Glomerular visceral epithelial cell (primary cell): Measurements from ENCODE around the gene CLHC1.
"Not testable (repeated sequence)": the region's sequence is repeated elsewhere in the genome, so short reads cannot be mapped to it uniquely, and the experiment has no call there.

ENCODE experiments used
- DNase-seq: peaks from one replicate; pipeline ENCODE4 v3.0.0-alpha.2; 2016; ENCODE audit errors: extremely low spot score

CLHC1 gene

DNA sequence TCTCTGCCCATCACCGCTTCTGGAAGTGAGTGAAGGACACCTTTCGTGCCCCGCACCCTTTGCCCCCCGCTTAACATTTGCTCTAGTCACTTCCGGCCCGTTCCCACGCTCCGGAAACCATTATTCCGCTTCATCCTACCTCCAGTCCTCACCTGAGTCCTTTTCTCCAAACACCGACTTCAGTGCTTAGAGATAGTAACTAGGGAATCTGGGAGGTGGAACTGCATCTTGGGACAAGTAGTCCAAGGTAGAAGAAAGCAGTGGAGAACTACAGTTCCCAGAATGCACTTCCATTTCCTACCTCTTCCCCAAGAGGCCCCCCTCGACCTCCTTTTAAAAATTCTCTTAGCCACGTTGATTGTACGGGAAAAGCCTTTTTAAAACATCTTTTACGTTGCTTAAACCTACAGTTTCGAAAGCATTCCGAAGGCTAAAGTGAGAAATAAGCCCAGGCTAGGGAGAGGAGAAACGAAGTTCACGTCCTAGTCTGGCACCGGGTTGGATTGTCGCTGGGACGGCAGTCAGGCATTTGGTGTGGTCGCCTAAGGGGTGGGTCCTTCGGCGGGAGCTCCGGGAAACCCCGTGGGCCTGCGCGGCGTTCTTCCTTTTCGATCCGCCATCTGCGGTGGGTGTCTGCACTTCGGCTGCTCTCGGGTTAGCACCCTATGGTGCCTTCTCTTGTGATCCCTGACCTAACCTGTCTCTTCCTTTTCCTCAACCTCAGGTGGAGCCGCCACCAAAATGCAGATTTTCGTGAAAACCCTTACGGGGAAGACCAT is at the start of gene CLHC1, which contains the start of gene RPS27A:
Gene CLHC1, minus strand, starts transcription at position 210 of the 779 bp plus-strand sequence. CDS start 9,882 bp downstream, outside the sequence.
Gene RPS27A, plus strand, starts transcription at position 605 of the 779 bp plus-strand sequence. Its CDS starts 137 bp downstream, at position 742.
- DNase-seq = peak; percentile 84

DNA sequence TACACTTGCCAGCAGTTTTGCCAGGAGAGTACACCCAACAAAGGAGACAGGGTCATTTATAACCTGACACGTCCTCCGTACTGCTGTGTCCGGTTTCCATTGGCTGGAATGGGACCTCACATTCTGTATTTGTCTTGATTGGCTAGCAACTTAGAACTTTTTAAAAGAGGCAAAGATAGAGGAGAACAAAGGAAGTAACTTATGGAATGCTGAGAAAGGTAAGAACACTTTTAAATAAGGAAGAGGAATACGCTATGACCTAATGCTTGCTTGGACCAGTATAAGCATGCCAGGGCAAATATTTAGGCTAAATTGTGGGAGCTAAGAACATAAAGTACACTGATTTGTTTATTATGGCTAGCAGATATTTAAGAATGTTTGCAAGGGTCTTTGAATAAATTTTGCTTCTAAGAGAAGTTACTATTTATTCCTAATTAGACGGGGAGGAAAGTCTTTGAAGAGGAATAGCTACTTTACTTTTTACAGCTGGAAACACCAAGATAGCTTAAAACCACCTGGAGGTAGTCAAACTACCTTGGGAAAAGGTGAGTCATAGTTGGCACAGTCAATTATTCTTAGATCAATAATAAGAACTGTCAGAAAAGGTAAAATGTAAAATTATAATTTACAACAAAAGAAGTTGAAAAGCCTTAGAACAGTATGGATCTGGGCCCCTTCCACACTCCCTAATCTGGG is 48.9 kb upstream of the CLHC1 start:
- not testable (repeated sequence) for DNase-seq

DNA sequence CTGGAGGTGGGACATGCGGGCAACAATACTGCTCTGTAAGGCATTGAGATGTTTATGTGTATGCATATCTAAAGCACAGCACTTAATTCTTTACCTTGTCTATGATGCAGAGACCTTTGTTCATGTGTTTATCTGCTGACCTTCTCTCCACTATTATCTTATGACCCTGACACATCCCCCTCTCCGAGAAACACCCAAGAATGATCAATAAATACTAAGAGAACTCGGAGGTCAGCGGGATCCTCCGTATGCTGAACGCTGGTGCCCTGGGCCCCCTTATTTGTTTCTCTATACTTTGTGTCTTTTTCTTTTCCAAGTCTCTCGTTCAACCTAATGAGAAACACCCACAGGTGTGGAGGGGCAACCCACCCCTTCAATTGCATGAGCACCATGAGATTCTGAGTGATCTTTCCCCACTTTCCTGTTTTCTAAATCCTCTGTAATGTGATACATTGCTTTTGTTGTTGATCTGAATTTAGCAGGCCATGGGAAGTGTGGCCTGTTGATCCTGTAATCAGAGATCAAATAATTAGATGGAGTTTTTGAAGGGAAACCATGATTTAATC is 47.8 kb upstream of the CLHC1 start:
- DNase-seq = not testable (repeated sequence)

DNA sequence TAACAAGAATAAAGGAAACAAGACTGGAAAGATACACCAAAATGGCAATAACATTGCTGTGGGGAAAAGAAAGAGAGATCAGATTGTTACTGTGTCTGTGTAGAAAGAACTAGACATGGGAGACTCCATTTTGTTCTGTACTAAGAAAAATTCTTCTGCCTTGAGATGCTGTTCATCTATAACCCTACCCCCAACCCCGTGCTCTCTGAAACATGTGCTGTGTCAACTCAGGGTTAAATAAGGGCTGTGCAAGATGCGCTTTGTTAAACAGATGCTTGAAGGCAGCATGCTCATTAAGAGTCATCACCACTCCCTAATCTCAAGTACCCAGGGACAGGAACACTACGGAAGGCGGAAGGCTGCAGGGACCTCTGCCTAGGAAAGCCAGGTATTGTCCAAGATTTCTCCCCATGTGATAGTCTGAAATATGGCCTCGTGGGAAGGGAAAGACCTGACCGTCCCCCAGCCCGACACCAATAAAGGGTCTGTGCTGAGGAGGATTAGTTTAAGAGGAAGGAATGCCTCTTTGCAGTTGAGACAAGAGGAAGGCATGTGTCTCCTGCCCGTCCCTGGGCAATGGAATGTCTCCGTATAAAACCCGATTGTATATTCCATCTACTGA is 47.2 kb upstream of the CLHC1 start:
- DNase-seq = not testable (repeated sequence)

DNA sequence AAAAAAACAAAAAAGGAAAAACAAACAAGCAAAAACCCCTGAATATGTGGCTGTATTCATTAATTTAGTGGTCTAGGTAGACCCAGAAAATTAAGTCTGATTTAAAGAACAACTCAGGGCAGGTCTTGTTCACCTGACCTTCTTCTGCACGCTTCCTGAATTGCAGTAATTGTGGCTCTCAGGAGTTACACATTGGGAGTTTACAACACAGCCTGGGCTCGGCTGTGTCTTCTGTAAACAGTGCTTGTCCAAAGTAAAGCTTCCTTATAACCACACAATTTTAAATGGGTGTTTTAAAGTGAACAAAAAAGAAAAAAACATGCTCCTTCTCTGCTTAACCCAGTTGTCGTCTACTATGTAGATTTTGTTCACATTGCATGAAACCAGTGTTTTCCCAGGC is 45.2 kb upstream of the CLHC1 start:
- no peak for DNase-seq

DNA sequence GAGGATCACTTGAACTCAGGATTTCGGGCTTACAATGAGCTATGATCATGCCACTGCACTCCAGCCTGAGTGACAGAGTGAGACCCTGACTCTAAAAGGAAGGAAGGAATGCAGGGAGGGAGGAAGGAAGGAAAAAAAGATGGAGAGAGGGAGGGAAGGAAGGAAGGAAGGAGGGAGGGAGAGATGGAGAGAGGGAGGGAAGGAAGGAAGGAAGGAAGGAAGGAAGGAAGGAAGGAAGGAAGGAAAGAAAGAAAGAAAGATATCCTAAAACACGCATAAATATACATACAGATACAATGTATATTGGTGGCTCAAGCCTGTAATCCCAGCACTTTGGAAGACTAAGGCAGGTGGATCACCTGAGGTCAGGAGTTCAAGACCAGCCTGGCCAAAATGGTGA is 42.3 kb upstream of the CLHC1 start:
- not testable (repeated sequence) for DNase-seq

DNA sequence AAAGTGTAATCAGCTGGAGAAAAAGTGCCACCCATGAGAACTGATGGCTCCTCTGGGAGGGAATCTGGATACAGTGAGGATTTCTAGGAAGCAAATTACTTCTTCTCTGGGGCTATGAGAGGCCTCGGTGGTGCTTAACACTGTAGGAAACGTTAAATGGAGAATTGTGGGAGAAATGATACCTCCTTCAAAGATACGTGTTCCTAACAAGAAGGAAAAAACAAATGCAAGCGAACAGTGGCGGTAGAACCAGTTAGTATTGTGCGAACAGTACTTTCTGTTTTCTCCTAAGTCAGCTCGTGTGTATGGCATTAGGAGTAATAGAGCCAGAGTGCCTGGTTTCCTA is 37.5 kb upstream of the CLHC1 start:
- peak; percentile 2 for DNase-seq

DNA sequence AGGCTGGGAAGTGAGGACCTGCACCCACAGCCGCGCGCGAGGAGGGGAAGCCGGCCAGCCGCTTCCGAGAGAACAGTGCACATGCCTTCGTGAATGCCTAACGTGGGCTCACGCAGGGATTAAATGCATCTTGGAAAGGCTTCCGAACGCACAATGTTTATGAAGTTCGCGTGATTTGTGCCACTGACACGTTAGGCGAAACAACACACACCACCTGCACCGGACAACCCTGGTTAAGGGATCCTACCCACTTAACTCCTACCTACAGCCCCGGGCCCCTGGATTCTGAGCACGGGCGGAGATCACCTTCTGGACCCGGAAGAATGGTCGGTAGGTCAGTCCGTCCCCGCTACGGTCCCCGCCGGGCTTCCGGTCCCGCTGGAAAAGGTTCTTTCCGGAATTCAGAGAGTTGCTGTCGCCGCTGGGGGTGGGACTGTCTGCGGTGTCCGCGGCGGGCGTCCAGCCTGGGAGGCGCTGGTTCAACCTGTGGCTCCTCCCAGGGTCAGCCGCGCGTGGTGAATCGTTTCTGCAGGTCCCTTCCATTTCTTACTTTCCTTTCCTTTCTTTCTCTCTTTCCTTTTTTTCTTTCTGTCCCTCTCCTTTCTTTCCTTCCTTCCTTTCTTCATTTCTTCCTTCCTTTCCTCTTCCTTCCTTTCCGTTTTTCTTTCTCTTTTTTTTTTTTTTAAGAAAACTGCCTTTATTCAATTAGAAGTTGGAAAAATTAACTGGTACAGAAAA is 37.0 kb upstream of the CLHC1 start, which contains the start of gene MTIF2:
Gene MTIF2, minus strand, starts transcription at position 325 of the 738 bp plus-strand sequence. CDS start 5,373 bp downstream, outside the sequence.
- peak; percentile 93 for DNase-seq

DNA sequence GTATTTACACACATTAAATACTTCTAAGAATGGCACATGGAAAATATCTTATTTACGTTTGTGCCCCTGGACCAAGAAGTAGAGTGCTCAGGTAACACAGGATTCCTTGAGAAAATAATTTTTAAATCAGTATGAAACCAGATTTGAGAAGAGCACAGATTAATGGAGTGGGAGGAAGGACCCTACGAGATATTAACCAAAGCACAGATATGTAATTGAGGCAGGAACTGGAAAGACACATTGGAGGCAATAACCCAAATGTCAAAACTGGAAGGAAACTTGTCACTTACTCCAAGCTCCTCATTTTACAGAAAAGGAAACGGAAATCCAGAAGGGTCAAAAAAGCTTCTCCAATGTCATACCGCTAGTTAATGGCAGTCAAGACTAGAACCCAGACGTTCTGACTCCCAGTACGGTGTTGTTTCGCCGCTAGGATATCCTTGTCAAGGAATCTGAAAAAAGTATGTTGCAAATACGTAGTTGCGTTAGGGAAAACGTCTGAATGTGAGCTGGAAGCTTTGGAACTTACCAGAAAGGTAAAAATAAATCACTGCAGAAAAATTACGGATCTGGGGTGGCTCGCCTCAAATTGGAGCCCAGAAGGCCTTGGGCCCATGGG is 36.3 kb upstream of the CLHC1 start:
- DNase-seq = no peak

DNA sequence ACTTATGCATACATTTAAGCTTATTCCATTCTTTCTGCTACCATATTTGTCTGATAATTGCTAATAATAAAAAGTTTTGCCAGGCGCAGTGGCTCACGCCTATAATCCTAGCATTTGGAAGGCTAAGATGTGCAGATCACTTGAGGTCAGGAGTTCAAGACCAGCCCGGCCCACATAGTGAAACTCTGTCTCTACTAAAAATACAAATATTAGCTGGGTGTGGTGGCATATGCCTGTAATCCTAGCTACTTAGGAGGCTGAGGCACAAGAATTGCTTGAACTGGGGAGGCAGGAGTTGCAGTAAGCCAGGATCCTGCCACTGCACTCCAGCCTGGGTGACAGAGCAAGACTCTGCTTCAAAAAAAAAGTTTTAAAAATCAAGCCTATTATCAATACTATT is 27.5 kb upstream of the CLHC1 start:
- DNase-seq = not testable (repeated sequence)

DNA sequence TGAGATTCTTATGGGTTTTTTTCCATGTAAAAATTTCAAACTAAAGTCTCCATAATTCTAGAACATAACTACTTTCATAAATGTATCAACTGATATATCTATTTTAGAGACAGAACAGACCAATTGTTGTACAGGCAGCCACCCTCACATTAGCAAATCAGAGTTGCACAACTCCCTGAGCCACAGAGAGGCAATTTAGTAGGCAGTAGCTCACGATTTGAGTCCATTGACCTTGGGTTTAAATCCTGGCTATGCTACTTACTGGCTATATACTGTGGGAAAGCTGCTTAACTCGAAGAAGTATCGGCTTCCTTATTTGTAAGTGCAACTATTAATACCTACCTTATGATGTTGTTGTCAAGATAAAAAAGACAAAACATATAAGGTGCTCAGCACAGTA is 20.7 kb upstream of the CLHC1 start:
- DNase-seq = no peak

DNA sequence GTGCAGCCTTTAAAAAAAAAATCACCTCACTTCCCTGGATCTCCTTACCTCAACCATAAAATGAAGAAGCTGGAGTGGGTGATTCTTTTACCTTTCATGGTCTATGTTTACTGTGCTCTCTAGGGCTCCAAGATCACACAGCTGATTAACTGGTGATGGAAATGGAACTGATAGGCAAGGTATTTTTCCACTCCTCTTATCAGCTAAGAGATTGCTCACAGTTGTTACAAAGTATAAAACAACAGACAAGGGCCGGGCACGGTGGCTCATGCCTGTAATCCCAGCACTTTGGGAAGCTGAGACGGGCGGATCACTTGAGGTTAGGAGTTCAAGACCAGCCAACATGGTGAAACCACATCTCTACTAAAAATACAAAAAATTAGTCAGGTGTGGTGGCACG is 14.9 kb upstream of the CLHC1 start:
- DNase-seq = no peak

DNA sequence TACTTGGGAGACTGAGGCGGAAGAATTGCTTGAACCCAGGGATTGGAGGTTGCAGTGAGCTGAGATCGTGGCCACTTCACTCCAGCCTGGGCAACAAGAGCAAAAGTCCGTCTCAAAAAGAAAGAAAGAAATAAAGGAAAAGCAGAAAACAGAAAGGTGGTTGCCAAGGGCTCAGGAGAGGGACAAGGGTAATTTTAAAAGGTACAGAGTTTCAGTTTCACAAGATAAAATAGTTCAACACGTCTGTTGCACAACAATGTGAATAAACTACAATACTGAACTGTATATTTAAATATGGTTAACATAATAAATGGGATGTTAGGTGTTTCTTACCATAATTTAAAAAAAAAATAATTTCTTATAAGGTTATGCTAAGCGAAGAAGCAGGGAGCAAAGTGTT is 13.3 kb upstream of the CLHC1 start:
- no peak for DNase-seq

DNA sequence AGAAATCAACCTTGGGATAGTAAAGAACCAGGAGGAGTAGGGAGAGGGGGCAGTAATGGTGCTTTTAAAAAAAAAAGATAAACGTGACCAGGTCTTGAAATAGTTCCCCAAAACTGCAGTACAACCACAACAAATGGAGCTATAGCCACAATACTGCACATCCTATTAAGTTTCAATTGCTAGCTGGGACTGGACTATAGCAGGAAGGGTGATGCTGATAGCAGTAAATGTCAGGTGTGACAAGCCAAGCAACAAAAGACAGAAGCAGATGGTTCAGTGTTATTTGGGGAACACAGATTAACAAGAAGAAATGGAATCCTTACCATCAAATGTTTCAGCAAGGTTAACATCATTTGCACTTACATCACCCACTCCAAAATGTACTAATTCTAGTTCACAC is 10.5 kb upstream of the CLHC1 start:
- no peak for DNase-seq

DNA sequence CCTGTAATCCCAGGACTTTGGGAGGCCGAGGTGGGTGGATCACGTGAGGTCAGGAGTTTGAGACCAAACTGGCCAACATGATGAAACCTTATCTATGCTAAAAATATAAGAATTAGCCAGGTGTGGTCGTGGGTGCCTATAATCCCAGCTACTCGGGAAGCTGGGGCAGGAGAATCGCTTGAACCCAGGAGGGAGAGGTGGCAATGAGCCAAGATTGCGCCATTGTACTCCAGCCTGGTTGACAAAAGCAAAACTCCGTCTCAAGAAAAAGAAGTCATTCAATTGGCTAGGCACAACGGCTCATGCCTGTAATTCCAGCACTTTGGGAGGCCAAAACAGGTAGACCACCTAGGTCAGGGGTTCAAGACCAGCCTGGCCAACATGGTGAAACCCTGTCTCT is 9.5 kb upstream of the CLHC1 start:
- DNase-seq = not testable (repeated sequence)

DNA sequence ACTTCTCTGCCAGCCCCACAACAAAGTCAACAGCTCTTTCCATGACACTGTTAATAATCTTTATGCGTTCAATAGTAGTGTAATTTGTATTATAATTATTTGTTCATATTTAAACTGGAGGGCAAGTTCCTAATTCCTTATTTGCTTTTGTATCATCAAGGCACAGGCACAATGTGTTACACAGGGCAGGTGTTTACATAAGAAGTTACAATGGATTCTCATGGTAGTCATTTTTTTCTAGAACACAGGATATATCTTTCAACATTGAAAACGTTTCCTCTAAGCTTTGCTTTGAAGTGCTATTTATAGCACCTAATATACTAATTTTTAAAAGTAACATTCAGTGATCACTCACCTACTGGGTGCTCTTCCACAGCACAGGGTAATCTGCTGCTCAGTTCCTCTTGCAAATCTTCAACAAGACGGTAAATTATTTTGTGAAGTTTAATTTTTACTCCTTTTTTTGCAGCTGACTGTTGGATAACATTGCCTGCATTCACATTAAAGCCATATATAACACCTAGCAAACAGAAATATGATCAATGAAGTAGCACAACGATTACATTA is 7.6 kb upstream of the CLHC1 start:
- no peak for DNase-seq

DNA sequence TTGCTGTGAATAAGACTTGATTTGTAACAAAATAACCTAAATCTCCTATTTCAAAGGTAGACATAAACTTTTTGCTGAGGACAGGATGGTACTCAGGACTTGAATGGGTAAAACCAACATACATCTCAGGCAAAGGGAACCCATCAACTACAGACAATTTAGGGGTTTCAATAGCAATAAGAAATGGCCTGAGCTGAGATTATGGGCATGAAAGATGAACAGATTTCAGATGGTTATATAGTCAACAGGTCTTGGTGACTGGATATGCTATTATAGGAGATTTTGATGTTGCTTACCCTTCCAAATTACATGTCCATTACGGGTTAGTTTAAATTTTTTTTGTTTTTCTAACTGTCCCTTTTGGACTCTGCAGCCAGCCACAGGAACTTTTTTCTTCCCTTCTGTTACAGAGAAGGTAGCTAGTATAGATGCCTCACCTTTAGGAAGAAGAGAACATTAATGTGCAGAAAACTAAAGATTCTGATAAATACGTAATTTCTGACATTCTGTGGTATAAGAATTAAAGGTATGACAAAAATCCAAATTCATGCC is 5.0 kb upstream of the CLHC1 start:
- DNase-seq = no peak

DNA sequence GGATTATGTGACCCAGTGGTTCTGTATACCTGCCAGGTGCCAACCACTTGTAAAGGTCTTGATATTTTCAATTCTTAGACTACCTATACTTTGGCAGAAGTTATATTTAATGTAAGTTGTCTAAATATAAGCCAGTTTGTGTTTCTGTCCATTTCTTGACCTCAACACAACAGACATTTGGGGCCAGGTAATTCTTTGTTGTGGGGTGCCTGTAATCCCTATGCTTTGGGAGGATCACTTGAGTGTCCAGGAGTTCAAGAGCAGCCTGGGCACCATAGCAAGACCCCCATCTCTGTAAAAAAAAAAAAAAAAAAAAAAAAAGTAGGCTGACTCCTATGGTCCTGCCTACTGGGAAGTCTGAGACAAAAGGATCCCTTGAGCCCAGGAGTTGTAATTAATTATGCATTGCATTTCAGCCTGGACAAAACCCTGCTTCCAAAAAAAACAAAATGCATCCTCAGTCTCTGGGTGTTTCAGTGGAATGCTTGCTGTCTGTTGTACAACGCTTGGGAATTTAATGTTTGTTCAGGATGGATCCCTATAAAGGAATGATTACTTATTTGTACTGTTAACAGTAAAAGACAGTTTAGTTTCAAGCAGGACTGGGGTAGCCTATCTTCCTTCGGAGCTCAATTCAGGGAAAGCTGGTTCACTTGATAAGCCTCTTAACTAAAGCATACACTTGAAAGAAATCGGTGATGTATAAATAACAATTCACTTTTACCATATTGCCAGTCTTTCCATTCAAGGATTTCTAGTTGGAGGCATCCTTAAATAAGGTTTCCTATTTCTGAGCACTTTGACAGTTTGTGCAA is 3.8 kb upstream of the CLHC1 start:
- DNase-seq = no peak

DNA sequence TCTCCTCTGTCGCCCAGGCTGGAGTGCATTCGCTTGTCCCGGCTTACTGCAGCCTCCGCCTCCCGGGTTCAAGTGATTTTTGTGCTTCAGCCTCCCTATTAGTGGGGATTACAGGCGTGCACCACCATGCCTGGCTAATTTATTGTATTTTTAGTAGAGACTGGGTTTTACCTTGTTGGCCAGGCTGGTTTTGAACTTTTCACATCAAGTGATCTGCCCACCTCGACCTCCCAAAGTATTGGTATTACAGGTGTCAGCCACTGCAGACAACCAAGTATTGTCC is 1.5 kb upstream of the CLHC1 start:
- DNase-seq = no peak
